ENCODE results near the gene PLCL1. TPM values are rescaled to one million over a fixed set of nuclear protein-coding genes. Genes with fewer than 3 reads are reported as not detected.
A peak's percentile ranks its signal among the peaks of the same experiment; 100 is the strongest.

Gene PLCL1
- total and polyA plus RNA-seq, 2 donors (not counting 3 experiments of a cell fraction or from before 2014, with no cell fraction given): 0.79 to 3.4 TPM

DNA sequence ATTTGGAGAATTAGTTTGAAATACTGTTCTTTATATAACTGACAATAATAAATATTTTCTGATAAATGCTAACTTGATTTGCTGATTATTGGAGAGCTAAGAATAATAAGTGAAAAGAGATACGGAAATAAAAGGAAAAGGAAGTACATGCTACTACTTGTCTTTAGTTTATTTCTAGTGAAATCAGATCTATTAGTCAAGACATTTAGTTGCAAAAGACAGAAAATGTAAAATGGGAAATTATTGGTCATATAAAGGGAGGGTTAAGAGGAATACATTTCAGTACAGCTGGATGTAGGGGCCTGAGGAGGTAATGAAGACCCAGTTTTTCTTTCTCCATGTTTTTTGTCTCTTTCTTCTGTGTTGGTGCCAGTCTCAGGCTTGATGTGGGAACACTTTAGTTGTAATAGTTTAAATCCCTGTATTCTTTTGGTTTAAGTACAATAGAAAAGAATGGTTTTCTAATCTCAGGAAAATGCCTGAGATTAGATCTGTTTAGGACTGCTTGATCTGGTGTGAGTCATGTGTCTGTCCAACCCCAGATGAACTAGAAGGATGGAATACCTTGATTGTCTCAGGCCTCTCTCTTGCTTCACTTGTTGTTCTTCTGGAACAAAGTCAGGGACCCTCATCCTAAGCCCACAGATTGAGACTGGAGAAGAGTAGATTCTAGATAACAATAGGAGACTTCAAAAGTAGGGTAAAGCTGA, 58.0 kb downstream of the PLCL1 start:
- TF ChIP-seq GATA2 (IDR thresholded peaks at IDR 0.05; ENCODE audit: insufficient read depth, insufficient read length, low read depth, low read length) (peak; percentile 77), POLR2A (IDR thresholded peaks at IDR 0.05; ENCODE audit: low read depth, low read length) (no peak), EZH2 (IDR thresholded peaks at IDR 0.05; ENCODE audit: borderline replicate concordance, low read depth, low read length, severe bottlenecking) (no peak), FOS (IDR thresholded peaks at IDR 0.05; ENCODE audit: borderline replicate concordance, insufficient read depth, low read length) (peak; percentile 46), POLR2AphosphoS5 (IDR thresholded peaks at IDR 0.05; ENCODE audit: insufficient read depth, low read depth, low read length) (no peak), MYC (IDR thresholded peaks at IDR 0.05; ENCODE audit: low read depth, low read length) (no peak)
- H3K4me1 ChIP-seq (ENCODE audit: control insufficient read depth, extremely low read depth, insufficient read depth, low read length): no peaks in the 10 kb centered on the region
- intact Hi-C loops (cut with micrococcal nuclease): no loop called here
- H3K4me2 ChIP-seq (ENCODE audit: insufficient read depth, low read length): no peak overlapping the region
- dilution Hi-C loops (cut with MboI; ENCODE audit: extremely low pct_ligation_motif_present, low sequenced_read_pairs): no loop called here
- no TSS peak for BruUV-seq (replicated peaks)
- no peaks in the 10 kb centered on the region for H3K79me2 ChIP-seq (ENCODE audit: control insufficient read depth, insufficient read depth, low read length)
- FAIRE-seq (no peak), DNase-seq (ENCODE audit: low read depth, low spot score) (peak; percentile 48)
- no peak overlapping the region for H2AFZ ChIP-seq (ENCODE audit: low read depth, low read length)
- H3K27me3 ChIP-seq (ENCODE audit: control insufficient read depth in 2 of 2, insufficient read depth in 2 of 2, low read length in 2 of 2): no peaks in the 10 kb centered on the region
- H3K4me3 ChIP-seq (replicated peaks in 1 of 3; ENCODE audit: insufficient read depth in 1 of 3, low read depth in 1 of 3, low read length in 3 of 3): no peak overlapping the region
- H4K20me1 ChIP-seq (replicated peaks; ENCODE audit: control insufficient read depth, extremely low read depth, insufficient read depth, low read length): no peaks in the 10 kb centered on the region
- no peak overlapping the region for H3K27ac ChIP-seq (ENCODE audit: insufficient read depth, low read depth, low read length)
- ChIA-PET CTCF (interaction anchor here (0.8 to 1.3 kb wide), 2 partner anchors 10 to 67 kb away, joined by 3 read pairs; no protein-coding TSS in a partner anchor), POLR2A (no interaction called here)
- no peaks in the 10 kb centered on the region for H3K36me3 ChIP-seq (ENCODE audit: control insufficient read depth in 2 of 2, extremely low read depth in 1 of 2, insufficient read depth in 2 of 2, low read length in 2 of 2)
- no peaks in the 10 kb centered on the region for H3K9me3 ChIP-seq (replicated peaks; ENCODE audit: control insufficient read depth, insufficient read depth, low read length)
- no peak overlapping the region for H3K9ac ChIP-seq (replicated peaks; ENCODE audit: extremely low read depth, insufficient read depth, low read length)
- no peaks in the 10 kb centered on the region for H3K9me1 ChIP-seq (replicated peaks; ENCODE audit: control insufficient read depth, extremely low read depth, insufficient read depth, low read length)

DNA sequence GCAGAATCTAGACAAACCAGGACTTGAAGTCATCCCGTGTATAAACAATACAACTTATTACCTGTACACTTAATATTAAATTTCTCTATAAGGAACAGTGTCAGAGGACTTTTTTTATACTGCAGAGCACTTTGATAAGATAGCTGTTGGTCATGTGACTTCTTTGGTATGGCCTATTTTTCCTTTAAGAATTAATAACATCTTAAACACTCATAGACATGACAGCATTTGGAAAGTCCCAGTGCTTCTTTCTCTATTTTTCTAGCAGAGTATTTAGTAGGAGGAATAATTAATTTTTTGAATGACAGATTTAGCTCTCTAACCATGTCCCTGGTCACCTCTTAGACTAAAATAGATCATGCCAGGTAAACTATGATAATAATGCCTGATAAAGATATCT, 59.4 kb downstream of the PLCL1 start:
- ChIA-PET CTCF (no interaction called here), POLR2A (no interaction called here)
- Histone ChIP-seq H3K27ac (ENCODE audit: insufficient read depth, low read depth, low read length) (no peak overlapping the region), H3K4me2 (ENCODE audit: insufficient read depth, low read length) (no peak overlapping the region), H3K27me3 (ENCODE audit: control insufficient read depth in 2 of 2, insufficient read depth in 2 of 2, low read length in 2 of 2) (no peaks in the 10 kb centered on the region), H3K4me1 (ENCODE audit: control insufficient read depth, extremely low read depth, insufficient read depth, low read length) (no peaks in the 10 kb centered on the region), H3K4me3 (replicated peaks in 1 of 3; ENCODE audit: insufficient read depth in 1 of 3, low read depth in 1 of 3, low read length in 3 of 3) (no peak overlapping the region), H3K9me1 (replicated peaks; ENCODE audit: control insufficient read depth, extremely low read depth, insufficient read depth, low read length) (no peaks in the 10 kb centered on the region), H3K9me3 (replicated peaks; ENCODE audit: control insufficient read depth, insufficient read depth, low read length) (no peaks in the 10 kb centered on the region), H2AFZ (ENCODE audit: low read depth, low read length) (no peak overlapping the region), H4K20me1 (replicated peaks; ENCODE audit: control insufficient read depth, extremely low read depth, insufficient read depth, low read length) (no peaks in the 10 kb centered on the region), H3K9ac (replicated peaks; ENCODE audit: extremely low read depth, insufficient read depth, low read length) (no peak overlapping the region), H3K79me2 (ENCODE audit: control insufficient read depth, insufficient read depth, low read length) (no peaks in the 10 kb centered on the region), H3K36me3 (ENCODE audit: control insufficient read depth in 2 of 2, extremely low read depth in 1 of 2, insufficient read depth in 2 of 2, low read length in 2 of 2) (no peaks in the 10 kb centered on the region)
- no peak for DNase-seq (ENCODE audit: low read depth, low spot score)
- intact Hi-C loops (cut with micrococcal nuclease): no loop called here
- no TSS peak for BruUV-seq (replicated peaks)
- FAIRE-seq: no peak
- dilution Hi-C loops (cut with MboI; ENCODE audit: extremely low pct_ligation_motif_present, low sequenced_read_pairs): no loop called here
- no peak for TF ChIP-seq POLR2AphosphoS5 (IDR thresholded peaks at IDR 0.05; ENCODE audit: insufficient read depth, low read depth, low read length)
- no peak for TF ChIP-seq GATA2 (IDR thresholded peaks at IDR 0.05; ENCODE audit: insufficient read depth, insufficient read length, low read depth, low read length)
- TF ChIP-seq, protein P1, sequence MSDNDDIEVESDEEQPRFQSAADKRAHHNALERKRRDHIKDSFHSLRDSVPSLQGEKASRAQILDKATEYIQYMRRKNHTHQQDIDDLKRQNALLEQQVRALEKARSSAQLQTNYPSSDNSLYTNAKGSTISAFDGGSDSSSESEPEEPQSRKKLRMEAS (IDR thresholded peaks at IDR 0.05; ENCODE audit: insufficient read depth, insufficient read length): no peak
- TF ChIP-seq FOS (IDR thresholded peaks at IDR 0.05; ENCODE audit: borderline replicate concordance, insufficient read depth, low read length): no peak
- no peak for TF ChIP-seq POLR2A (IDR thresholded peaks at IDR 0.05; ENCODE audit: low read depth, low read length)
